Renal cortical epithelial cell (primary cell): Measurements from ENCODE around the gene ABCC1. TPM values are rescaled to one million over a fixed set of nuclear protein-coding genes. Genes with fewer than 3 reads are reported as not detected.
"Not testable (repeated sequence)": the region's sequence is repeated elsewhere in the genome, so short reads cannot be mapped to it uniquely, and the experiment has no call there.

ENCODE experiments used
- DNase-seq: peaks from one replicate; pipeline ENCODE4 v3.0.0-alpha.2; 2011; ENCODE audit warnings: low read depth
- total RNA-seq: library from RNA; depleted of rRNA; stranded (reverse); fragments of >200 nt; gene quantifications from 2 replicates; pipeline ENCODE4 v1.2.3, GENCODE V29; 2014

Gene ABCC1
- total RNA-seq, 1 donor from 2014 or later, result 96.8 TPM

GRCh38 chr16:16185095-16185494 lies 235.7 kb downstream of the ABCC1 start:
- DNase-seq, result no peak

GRCh38 chr16:16186820-16187219 lies 237.4 kb downstream of the ABCC1 start:
- DNase-seq, result no peak

GRCh38 chr16:16188827-16189226 lies 239.4 kb downstream of the ABCC1 start:
- DNase-seq, result no peak

GRCh38 chr16:16189842-16190241 lies 240.4 kb downstream of the ABCC1 start:
- DNase-seq, result no peak

- no peak for DNase-seq
Observed at GRCh38 chr16:16190546-16190945, 241.1 kb downstream of the ABCC1 start.

- not testable (repeated sequence) for DNase-seq
Observed at GRCh38 chr16:16190966-16191365, 241.6 kb downstream of the ABCC1 start.

GRCh38 chr16:16191493-16192167 lies 242.2 kb downstream of the ABCC1 start:
- no peak for DNase-seq

Other genes starting within 250 kb of the ABCC1 start
- 0.05 TPM in 1 of 2 replicates, not detected in the other for gene MYH11, start 92.6 kb upstream of the ABCC1 start, total RNA-seq
- gene CEP20, start 61.0 kb upstream of the ABCC1 start, total RNA-seq, result 42.1 and 60.3 TPM in 2 replicates